Measurements from ENCODE around the gene HDAC5.
A peak's percentile ranks its signal among the peaks of the same experiment; 100 is the strongest.

HDAC5 gene

DNA sequence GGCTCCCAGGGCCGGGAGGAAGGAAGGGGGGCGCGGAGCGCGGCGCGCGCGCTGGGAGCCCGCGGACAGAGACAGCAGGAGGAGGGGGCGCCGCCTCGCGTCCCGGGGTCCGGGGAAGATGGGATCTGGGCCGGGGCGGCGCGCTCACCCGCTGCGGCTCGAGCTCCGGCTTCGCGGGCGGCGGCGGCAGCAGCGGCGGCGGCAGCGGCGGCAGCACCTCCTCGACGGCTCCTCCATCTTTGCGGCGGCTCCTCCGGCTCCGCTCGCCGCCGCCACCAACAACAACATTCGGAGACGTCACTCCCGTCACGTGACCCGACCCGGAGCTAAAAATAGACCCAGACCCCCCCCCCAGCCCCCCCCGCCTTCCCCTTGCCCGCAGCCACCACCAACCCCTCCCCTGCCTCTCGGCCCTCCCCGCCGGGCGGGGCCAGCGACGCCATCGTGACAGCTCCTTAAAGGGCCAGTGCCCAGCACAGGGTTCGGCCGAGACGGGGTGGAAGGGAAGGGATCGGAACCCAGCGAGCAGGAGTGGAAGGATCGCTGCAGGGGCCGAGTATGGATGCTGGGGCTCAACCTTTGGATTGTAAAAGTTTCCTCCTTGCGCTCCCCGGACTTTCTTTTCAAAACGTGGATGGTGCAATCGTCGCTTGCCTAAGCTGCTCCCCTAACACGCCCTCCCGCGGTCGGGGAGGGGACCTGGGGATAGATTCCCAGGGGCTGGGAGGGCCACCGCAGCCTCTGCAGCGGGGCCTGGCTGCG, at the start of gene HDAC5:
Gene HDAC5, minus strand, starts transcription at position 286 of the 762 bp plus-strand sequence. CDS start 6,126 bp downstream, outside the sequence.
- Histone ChIP-seq H3K79me2 (ENCODE audit: control insufficient read depth, low read length) (peaks cover 24% of the 10 kb centered on the region), H3K4me2 (ENCODE audit: low read length) (peak within 1 kb of the TSS; percentile 74), H3K36me3 (ENCODE audit: control insufficient read depth, low read length) (no peaks in the 10 kb centered on the region), H3K9me3 (ENCODE audit: control insufficient read depth, insufficient read depth, low read length) (no peaks in the 10 kb centered on the region), H3K4me1 (ENCODE audit: control insufficient read depth, low read length) (peaks cover 21% of the 10 kb centered on the region), H3K9me2 (replicated peaks; ENCODE audit: control insufficient read depth, low read length) (no peaks in the 10 kb centered on the region), H3K27me3 (ENCODE audit: control insufficient read depth, low read length) (no peaks in the 10 kb centered on the region), H4K20me1 (ENCODE audit: control insufficient read depth, insufficient read depth, low read depth, low read length) (0 out of 2 replicates have a peak, but pooled peaks cover 4% of the 10 kb centered on the region), H3K4me3 (ENCODE audit: low read length) (peak within 1 kb of the TSS; percentile 88), H3K27ac (ENCODE audit: low read depth, low read length) (peak within 1 kb of the TSS; percentile 49), H3F3A (ENCODE audit: control insufficient read depth, insufficient read depth) (no peaks in the 10 kb centered on the region)
- no peak for TF ChIP-seq EZH2phosphoT487 (IDR thresholded peaks at IDR 0.05; ENCODE audit: borderline replicate concordance, low read length)
- TF ChIP-seq, protein P1, sequence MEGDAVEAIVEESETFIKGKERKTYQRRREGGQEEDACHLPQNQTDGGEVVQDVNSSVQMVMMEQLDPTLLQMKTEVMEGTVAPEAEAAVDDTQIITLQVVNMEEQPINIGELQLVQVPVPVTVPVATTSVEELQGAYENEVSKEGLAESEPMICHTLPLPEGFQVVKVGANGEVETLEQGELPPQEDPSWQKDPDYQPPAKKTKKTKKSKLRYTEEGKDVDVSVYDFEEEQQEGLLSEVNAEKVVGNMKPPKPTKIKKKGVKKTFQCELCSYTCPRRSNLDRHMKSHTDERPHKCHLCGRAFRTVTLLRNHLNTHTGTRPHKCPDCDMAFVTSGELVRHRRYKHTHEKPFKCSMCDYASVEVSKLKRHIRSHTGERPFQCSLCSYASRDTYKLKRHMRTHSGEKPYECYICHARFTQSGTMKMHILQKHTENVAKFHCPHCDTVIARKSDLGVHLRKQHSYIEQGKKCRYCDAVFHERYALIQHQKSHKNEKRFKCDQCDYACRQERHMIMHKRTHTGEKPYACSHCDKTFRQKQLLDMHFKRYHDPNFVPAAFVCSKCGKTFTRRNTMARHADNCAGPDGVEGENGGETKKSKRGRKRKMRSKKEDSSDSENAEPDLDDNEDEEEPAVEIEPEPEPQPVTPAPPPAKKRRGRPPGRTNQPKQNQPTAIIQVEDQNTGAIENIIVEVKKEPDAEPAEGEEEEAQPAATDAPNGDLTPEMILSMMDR (IDR thresholded peaks at IDR 0.05; ENCODE audit: low read depth, low read length, poor library complexity, severe bottlenecking) = peak; percentile 83

DNA sequence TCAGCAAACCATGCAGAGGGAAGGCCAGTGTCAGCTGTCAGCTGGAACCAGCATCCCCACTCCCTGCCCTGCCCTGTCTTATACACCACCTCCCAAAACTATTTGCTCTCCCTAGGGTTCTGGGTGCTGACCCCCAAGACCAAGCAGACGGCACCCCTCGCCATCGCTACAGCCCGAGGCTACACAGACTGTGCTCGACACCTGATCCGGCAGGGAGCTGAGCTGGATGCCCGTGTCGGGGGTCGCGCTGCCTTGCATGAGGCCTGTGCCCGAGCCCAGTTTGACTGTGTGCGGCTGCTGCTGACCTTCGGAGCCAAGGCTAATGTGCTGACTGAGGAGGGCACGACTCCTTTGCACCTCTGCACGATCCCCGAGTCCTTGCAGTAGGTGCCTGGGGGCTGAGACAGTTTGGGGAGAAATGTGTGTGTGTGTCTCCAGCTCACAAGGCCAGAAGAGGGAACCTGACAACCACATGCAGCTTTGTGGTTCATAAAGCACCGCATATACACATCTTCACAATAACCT, 48.6 kb upstream of the HDAC5 start:
- Histone ChIP-seq H3K4me3 (ENCODE audit: low read length) (no peak overlapping the region), H3K79me2 (ENCODE audit: control insufficient read depth, low read length) (no peaks in the 10 kb centered on the region), H3K9me2 (replicated peaks; ENCODE audit: control insufficient read depth, low read length) (no peaks in the 10 kb centered on the region), H3K4me2 (ENCODE audit: low read length) (no peak overlapping the region), H3K4me1 (ENCODE audit: control insufficient read depth, low read length) (no peaks in the 10 kb centered on the region), H3F3A (ENCODE audit: control insufficient read depth, insufficient read depth) (peaks cover 7% of the 10 kb centered on the region), H4K20me1 (ENCODE audit: control insufficient read depth, insufficient read depth, low read depth, low read length) (no peaks in the 10 kb centered on the region), H3K27me3 (ENCODE audit: control insufficient read depth, low read length) (no peaks in the 10 kb centered on the region), H3K27ac (ENCODE audit: low read depth, low read length) (no peak overlapping the region), H3K9me3 (ENCODE audit: control insufficient read depth, insufficient read depth, low read length) (no peaks in the 10 kb centered on the region), H3K36me3 (ENCODE audit: control insufficient read depth, low read length) (peaks cover 9% of the 10 kb centered on the region; the same call in 1 of the 2 replicates)
- no peak for TF ChIP-seq EZH2phosphoT487 (IDR thresholded peaks at IDR 0.05; ENCODE audit: borderline replicate concordance, low read length)
- TF ChIP-seq, protein P1 (IDR thresholded peaks at IDR 0.05; ENCODE audit: low read depth, low read length, poor library complexity, severe bottlenecking) = no peak

DNA sequence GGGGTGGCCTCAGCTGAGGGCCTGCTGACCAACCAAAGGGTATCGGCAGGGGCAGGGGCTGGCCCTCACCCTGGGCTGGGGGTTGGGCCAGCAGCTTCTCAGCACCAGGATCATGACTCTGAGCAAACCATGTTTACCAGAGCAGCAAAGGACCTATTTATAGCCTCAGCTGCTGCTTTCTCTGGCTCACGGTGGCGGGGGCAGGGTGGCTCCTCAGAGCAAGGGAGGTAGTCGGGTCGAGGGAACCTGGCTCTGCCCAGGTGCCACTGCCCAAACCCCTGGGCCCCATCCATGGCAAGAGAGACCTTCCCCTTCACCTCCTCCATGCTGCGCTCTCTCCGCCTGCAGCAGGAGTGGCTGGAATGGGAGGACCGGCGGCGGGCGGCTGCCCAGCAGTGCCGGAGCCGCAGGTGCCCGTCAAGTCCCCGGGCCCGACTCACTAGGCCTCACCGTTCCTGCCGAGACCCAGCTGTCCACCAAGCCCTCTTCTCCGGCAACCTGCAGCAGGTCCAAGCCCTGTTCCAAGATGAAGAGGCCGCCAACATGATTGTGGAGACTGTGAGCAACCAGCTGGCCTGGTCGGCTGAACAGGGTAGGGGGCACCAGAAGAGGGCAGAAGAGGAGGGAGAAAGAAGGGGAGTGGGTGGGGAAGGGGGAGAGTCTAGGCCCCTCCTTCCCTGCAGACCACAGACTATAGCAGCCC, 47.2 kb upstream of the HDAC5 start, which contains the start of gene ASB16:
Gene ASB16, plus strand, starts transcription at position 206 of the 703 bp plus-strand sequence. Its CDS starts 86 bp downstream, at position 292.
- no peaks in the 10 kb centered on the region for H3K9me2 ChIP-seq (replicated peaks; ENCODE audit: control insufficient read depth, low read length)
- no peaks in the 10 kb centered on the region for H3K79me2 ChIP-seq (ENCODE audit: control insufficient read depth, low read length)
- TF ChIP-seq, protein P1 (IDR thresholded peaks at IDR 0.05; ENCODE audit: low read depth, low read length, poor library complexity, severe bottlenecking) = no peak
- TF ChIP-seq EZH2phosphoT487 (IDR thresholded peaks at IDR 0.05; ENCODE audit: borderline replicate concordance, low read length) = no peak
- H3K27me3 ChIP-seq (ENCODE audit: control insufficient read depth, low read length) = no peaks in the 10 kb centered on the region
- H3K4me3 ChIP-seq (ENCODE audit: low read length) = no peak within 1 kb of the TSS
- H3F3A ChIP-seq (ENCODE audit: control insufficient read depth, insufficient read depth) = peaks cover 4% of the 10 kb centered on the region
- H3K4me1 ChIP-seq (ENCODE audit: control insufficient read depth, low read length) = no peaks in the 10 kb centered on the region
- no peaks in the 10 kb centered on the region for H4K20me1 ChIP-seq (ENCODE audit: control insufficient read depth, insufficient read depth, low read depth, low read length)
- H3K27ac ChIP-seq (ENCODE audit: low read depth, low read length) = no peak within 1 kb of the TSS
- H3K36me3 ChIP-seq (ENCODE audit: control insufficient read depth, low read length) = peaks cover 3% of the 10 kb centered on the region; the same call in 1 of the 2 replicates
- no peaks in the 10 kb centered on the region for H3K9me3 ChIP-seq (ENCODE audit: control insufficient read depth, insufficient read depth, low read length)
- H3K4me2 ChIP-seq (ENCODE audit: low read length) = no peak within 1 kb of the TSS
